PC-9 (cell line): Measurements from ENCODE around the gene SULT1B1. TPM values are rescaled to one million over a fixed set of nuclear protein-coding genes. Genes with fewer than 3 reads are reported as not detected.
"Not testable (repeated sequence)": the region's sequence is repeated elsewhere in the genome, so short reads cannot be mapped to it uniquely, and the experiment has no call there.

ENCODE experiments used
- BruUV-seq: library from RNA; stranded (reverse); fragments of 400-500 nt; replicated peaks from 2 replicates; lab custom pipeline; 2021; lab: Mats Ljungman, UMichigan
- CTCF ChIA-PET: fragments of 300-600 bp; sonication (Branson Sonifier 250); formaldehyde crosslinking; loops from one replicate; lab custom pipeline; 2022; ENCODE audit warnings: antibody characterized with exemption; lab: Charles Lee
- POLR2A ChIA-PET: fragments of 300-600 bp; sonication (Branson Sonifier 250); formaldehyde crosslinking; loops from one replicate; lab custom pipeline; 2022; ENCODE audit warnings: antibody characterized with exemption; ENCODE audit not compliant: unreplicated experiment; lab: Charles Lee
- DNase-seq, 2 experiments: peaks; one replicate each; pipeline versions ENCODE4 v3.0.0 to v3.0.0-alpha.2; 2015 to 2022; ENCODE audit warnings: mixed read lengths in 1 of 2
- H2AFZ ChIP-seq: fragments of 200-600 bp; sonication (generic); 2 replicates; pipeline ENCODE4 v1.8.1; 2017; ENCODE audit warnings: antibody characterized with exemption
- H3F3A ChIP-seq: fragments of 200-600 bp; sonication (generic); 2 replicates; pipeline ENCODE4 v1.8.1; 2017; ENCODE audit warnings: antibody characterized with exemption, mild to moderate bottlenecking, low read depth; ENCODE audit not compliant: insufficient read depth
- H3K27ac ChIP-seq: fragments of 200-600 bp; sonication (generic); 2 replicates; pipeline ENCODE4 v1.6.1; 2016; ENCODE audit warnings: mixed run types
- H3K27me3 ChIP-seq: fragments of 200-600 bp; sonication (generic); 2 replicates; pipeline ENCODE4 v1.6.1; 2016; ENCODE audit warnings: low read depth, mixed run types; ENCODE audit not compliant: insufficient read depth
- H3K36me3 ChIP-seq: fragments of 200-600 bp; sonication (generic); 2 replicates; pipeline ENCODE4 v1.6.1; 2016; ENCODE audit warnings: low read depth, mixed run types
- H3K4me1 ChIP-seq: fragments of 200-600 bp; sonication (generic); replicated peaks from 2 replicates; pipeline ENCODE4 v1.6.1; 2016; ENCODE audit warnings: mixed run types; ENCODE audit not compliant: insufficient read depth
- H3K4me2 ChIP-seq: fragments of 200-600 bp; sonication (generic); 2 replicates; pipeline ENCODE4 v1.6.1; 2017; ENCODE audit warnings: mixed run types
- H3K4me3 ChIP-seq: fragments of 200-600 bp; sonication (generic); 2 replicates; pipeline ENCODE4 v1.6.1; 2016; ENCODE audit warnings: mixed run types
- H3K79me2 ChIP-seq: fragments of 200-600 bp; sonication (generic); 2 replicates; pipeline ENCODE4 v1.6.1; 2017; ENCODE audit warnings: low read depth, mixed run types
- H3K9me2 ChIP-seq: fragments of 200-600 bp; sonication (generic); 2 replicates; pipeline ENCODE4 v1.8.1; 2017; ENCODE audit warnings: mild to moderate bottlenecking; ENCODE audit not compliant: insufficient read depth
- H3K9me3 ChIP-seq: fragments of 200-600 bp; sonication (generic); 2 replicates; pipeline ENCODE4 v1.8.1; 2016; ENCODE audit warnings: low read depth; ENCODE audit not compliant: insufficient read depth
- H4K20me1 ChIP-seq: fragments of 200-600 bp; sonication (generic); 2 replicates; pipeline ENCODE4 v1.8.1; 2017; ENCODE audit not compliant: insufficient read depth
- CTCF ChIP-seq: fragments of 200-600 bp; sonication (generic); conservative IDR thresholded peaks from 2 replicates; pipeline ENCODE4 v1.6.1; 2017; ENCODE audit warnings: mixed run types, antibody characterized with exemption, mild to moderate bottlenecking, moderate library complexity
- EZH2 ChIP-seq: fragments of 200-600 bp; sonication (generic); IDR thresholded peaks from 2 replicates; pipeline ENCODE4 v1.8.0; 2017; ENCODE audit warnings: antibody characterized with exemption, low read depth
- intact Hi-C: fragments of 100-400 bp; cut with micrococcal nuclease; formaldehyde crosslinking; loops from one replicate; pipeline ENCODE4 v1.10.0; 2022; ENCODE audit not compliant: unreplicated experiment
- total RNA-seq: library from RNA; stranded (reverse); gene quantifications from 2 replicates; pipeline ENCODE4 v1.2.3, GENCODE V29; 2021

SULT1B1 gene
- total RNA-seq, 1 experiment from 2014 or later, result 0.24 TPM

- H3K27ac ChIP-seq, result no peak overlapping the region
- H3K27me3 ChIP-seq, result no peaks in the 10 kb centered on the region
- ChIA-PET CTCF (no interaction called here), POLR2A (no interaction called here)
- no peak overlapping the region for H2AFZ ChIP-seq
- H3K4me3 ChIP-seq, result no peak overlapping the region
- TF ChIP-seq EZH2 (no peak), CTCF (no peak)
- intact Hi-C loops, result no loop called here
- H3K9me2 ChIP-seq, result no peaks in the 10 kb centered on the region
- H4K20me1 ChIP-seq, result no peaks in the 10 kb centered on the region
- DNase-seq, result peak in 1 of 2 experiments; percentile 8
- no peaks in the 10 kb centered on the region for H3K4me1 ChIP-seq
- H3K4me2 ChIP-seq, result no peak overlapping the region
- H3K9me3 ChIP-seq, result no peaks in the 10 kb centered on the region
- H3K36me3 ChIP-seq, result no peaks in the 10 kb centered on the region
- H3K79me2 ChIP-seq, result no peaks in the 10 kb centered on the region
- H3F3A ChIP-seq, result no peaks in the 10 kb centered on the region
- BruUV-seq, result no TSS peak
These were observed 13.1 kb upstream of the SULT1B1 start for GRCh38 chr4:69773484-69773883.

GRCh38 chr4:69768554-69768953 lies 8.1 kb upstream of the SULT1B1 start:
- H3K9me3 ChIP-seq, H3K27ac ChIP-seq, H4K20me1 ChIP-seq, intact Hi-C loops, H3K79me2 ChIP-seq, H3K27me3 ChIP-seq, DNase-seq, H3K9me2 ChIP-seq, H3K36me3 ChIP-seq, H3K4me1 ChIP-seq, H3K4me3 ChIP-seq, CTCF ChIA-PET, POLR2A ChIA-PET, H3K4me2 ChIP-seq, H2AFZ ChIP-seq, BruUV-seq, H3F3A ChIP-seq: not testable (repeated sequence)

GRCh38 chr4:69765751-69766150 lies 5.3 kb upstream of the SULT1B1 start:
- Histone ChIP-seq H3K27me3 (no peaks in the 10 kb centered on the region), H3K27ac (no peak overlapping the region), H3K79me2 (no peaks in the 10 kb centered on the region), H3K9me3 (no peaks in the 10 kb centered on the region), H3K4me3 (no peak overlapping the region), H3K36me3 (no peaks in the 10 kb centered on the region), H4K20me1 (no peaks in the 10 kb centered on the region), H3K9me2 (no peaks in the 10 kb centered on the region), H2AFZ (no peak overlapping the region), H3K4me2 (no peak overlapping the region), H3F3A (no peaks in the 10 kb centered on the region), H3K4me1 (no peaks in the 10 kb centered on the region)
- CTCF ChIA-PET, result no interaction called here
- POLR2A ChIA-PET, result no interaction called here
- BruUV-seq, result no TSS peak
- DNase-seq, result no peak
- TF ChIP-seq CTCF (no peak), EZH2 (no peak)
- intact Hi-C loops, result no loop called here

- Histone ChIP-seq H3K27ac (no peak overlapping the region), H3K9me2 (no peaks in the 10 kb centered on the region), H3K9me3 (no peaks in the 10 kb centered on the region), H3K27me3 (no peaks in the 10 kb centered on the region), H3K4me3 (no peak overlapping the region), H3K4me1 (no peaks in the 10 kb centered on the region), H2AFZ (no peak overlapping the region), H3F3A (no peaks in the 10 kb centered on the region), H3K79me2 (no peaks in the 10 kb centered on the region), H3K4me2 (no peak overlapping the region), H4K20me1 (no peaks in the 10 kb centered on the region), H3K36me3 (no peaks in the 10 kb centered on the region)
- no peak for TF ChIP-seq EZH2
- TF ChIP-seq CTCF, result no peak
- ChIA-PET POLR2A (no interaction called here), CTCF (no interaction called here)
- no TSS peak for BruUV-seq
- intact Hi-C loops, result no loop called here
- no peak for DNase-seq
These were observed 3.9 kb upstream of the SULT1B1 start for GRCh38 chr4:69764311-69764710.
